Left ventricle myocardium inferior (tissue), 1 donor: ENCODE measurements around the gene AHNAK. TPM values are rescaled to one million over a fixed set of nuclear protein-coding genes. Genes with fewer than 3 reads are reported as not detected.

Experiments used
- DNase-seq: peaks from one replicate; pipeline ENCODE4 v3.0.0-alpha.2; 2020
- H3K27ac ChIP-seq: fragments of 200-600 bp; replicated peaks from 2 replicates; pipeline ENCODE4 v1.8.0; 2021
- H3K27me3 ChIP-seq: fragments of 200-600 bp; 2 replicates; pipeline ENCODE4 v1.8.0; 2021; ENCODE audit warnings: low read depth
- H3K36me3 ChIP-seq: fragments of 200-600 bp; 2 replicates; pipeline ENCODE4 v1.8.0; 2021
- H3K4me1 ChIP-seq: fragments of 200-600 bp; 2 replicates; pipeline ENCODE4 v1.8.0; 2021
- H3K4me3 ChIP-seq: fragments of 200-600 bp; 2 replicates; pipeline ENCODE4 v1.8.0; 2021; ENCODE audit warnings: mild to moderate bottlenecking, moderate library complexity
- H3K9me3 ChIP-seq: fragments of 200-600 bp; replicated peaks from 2 replicates; pipeline ENCODE4 v1.8.0; 2021
- CTCF ChIP-seq: fragments of 200-600 bp; IDR thresholded peaks from 2 replicates; pipeline ENCODE4 v1.8.0; 2021; ENCODE audit warnings: antibody characterized with exemption, mild to moderate bottlenecking, borderline replicate concordance
- intact Hi-C: fragments of 100-400 bp; cut with micrococcal nuclease; formaldehyde crosslinking; loops from one replicate; pipeline ENCODE4 v1.11.0; 2022
- total RNA-seq: library from RNA; stranded (reverse); fragmentation: NEBNext Ultra II Directional; extraction: Animal tissue kit (Norgen Biotek cat#: 25700); gene quantifications from one replicate; pipeline ENCODE4 v1.2.1, GENCODE V29; 2021
- donor health status: DM: no; HTN: yes; CAD: no; lungs with severe emphysema.

AHNAK gene
- total RNA-seq, 1 donor from 2014 or later: 290 TPM

GRCh38 chr11:62512961-62513360 is 33.6 kb downstream of the AHNAK start:
- DNase-seq: no peak

GRCh38 chr11:62508336-62509058 is 38.1 kb downstream of the AHNAK start:
- TF ChIP-seq CTCF: peak; percentile 66
- no peaks in the 10 kb centered on the region for H3K9me3 ChIP-seq
- peaks cover 68% of the 10 kb centered on the region for H3K4me1 ChIP-seq
- H3K4me3 ChIP-seq: peak overlapping the region; percentile 39
- intact Hi-C loops: loop anchor here (5.0 kb wide), 1 partner anchor 34 kb away; no protein-coding TSS in a partner anchor
- H3K36me3 ChIP-seq: no peaks in the 10 kb centered on the region
- peak overlapping the region; percentile 85 for H3K27ac ChIP-seq
- no peaks in the 10 kb centered on the region for H3K27me3 ChIP-seq
- DNase-seq: peak; percentile 84

More at GRCh38 chr11:62512961-62513360, 33.6 kb downstream of the AHNAK start:
- Histone ChIP-seq H3K4me3 (no peak overlapping the region), H3K27me3 (no peaks in the 10 kb centered on the region), H3K4me1 (peaks cover 56% of the 10 kb centered on the region), H3K27ac (peak overlapping the region; percentile 31), H3K36me3 (peaks cover 37% of the 10 kb centered on the region), H3K9me3 (no peaks in the 10 kb centered on the region)
- no peak for TF ChIP-seq CTCF
- intact Hi-C loops: no loop called here

- Histone ChIP-seq H3K27me3 (no peaks in the 10 kb centered on the region), H3K4me1 (peaks cover 75% of the 10 kb centered on the region), H3K9me3 (no peaks in the 10 kb centered on the region), H3K4me3 (no peak overlapping the region), H3K27ac (peak overlapping the region; percentile 85), H3K36me3 (no peaks in the 10 kb centered on the region)
- TF ChIP-seq CTCF: no peak
- intact Hi-C loops: loop anchor here (5.0 kb wide), 1 partner anchor 35 kb away; no protein-coding TSS in a partner anchor
- no peak for DNase-seq
These were observed 39.5 kb downstream of the AHNAK start for GRCh38 chr11:62507125-62507422.

GRCh38 chr11:62506413-62507124 is 40.0 kb downstream of the AHNAK start:
- H3K36me3 ChIP-seq: no peaks in the 10 kb centered on the region
- TF ChIP-seq CTCF: no peak
- no peak overlapping the region for H3K4me3 ChIP-seq
- intact Hi-C loops: loop anchor here (5.0 kb wide), 1 partner anchor 36 kb away; no protein-coding TSS in a partner anchor
- no peaks in the 10 kb centered on the region for H3K9me3 ChIP-seq
- H3K4me1 ChIP-seq: peaks cover 80% of the 10 kb centered on the region
- H3K27ac ChIP-seq: peak overlapping the region; percentile 85
- no peak for DNase-seq
- no peaks in the 10 kb centered on the region for H3K27me3 ChIP-seq

GRCh38 chr11:62505440-62506091 is 41.0 kb downstream of the AHNAK start:
- Histone ChIP-seq H3K27me3 (no peaks in the 10 kb centered on the region), H3K4me3 (peak overlapping the region; percentile 55), H3K27ac (peak overlapping the region; percentile 85), H3K9me3 (no peaks in the 10 kb centered on the region), H3K4me1 (peaks cover 90% of the 10 kb centered on the region), H3K36me3 (no peaks in the 10 kb centered on the region)
- intact Hi-C loops: loop anchor here (5.0 kb wide), 1 partner anchor 37 kb away; no protein-coding TSS in a partner anchor
- no peak for TF ChIP-seq CTCF
- peak; percentile 36 for DNase-seq
